ENCODE results near the gene YBX3. TPM values are rescaled to one million over a fixed set of nuclear protein-coding genes. Genes with fewer than 3 reads are reported as not detected.

Gene YBX3
- polyA plus RNA-seq, 3 donors from 2014 or later: 1.5 to 8.2 (median 4.7) TPM

Other genes with a start within 250 kb of the YBX3 start
- under 1 TPM; 0.24 to 0.30 (median 0.29) TPM for gene EIF2S3B, start 217.4 kb downstream of the YBX3 start, polyA plus RNA-seq
- gene MAGOHB, start 109.7 kb downstream of the YBX3 start, polyA plus RNA-seq: 10 to 100 TPM; 54.7 to 72.5 (median 58.7) TPM
- gene STYK1, start 49.3 kb downstream of the YBX3 start, polyA plus RNA-seq: 1 to 10 TPM; 1.4 to 2.8 (median 1.8) TPM
- not detected for gene TAS2R7, start 79.3 kb upstream of the YBX3 start, polyA plus RNA-seq
- not detected for gene TAS2R8, start 84.0 kb upstream of the YBX3 start, polyA plus RNA-seq
- gene TAS2R9, start 86.8 kb upstream of the YBX3 start, polyA plus RNA-seq: not detected
- gene TAS2R10, start 103.0 kb upstream of the YBX3 start, polyA plus RNA-seq: not detected
- gene PRR4, start 126.2 kb upstream of the YBX3 start, polyA plus RNA-seq: 1 to 10 TPM; 1.9 to 4.5 (median 3.5) TPM
- 10 to 100 TPM in 2 of 3 donors, 1 to 10 TPM in 1; 2.5 to 10.6 (median 10.3) TPM for gene PRH1, start 160.9 kb upstream of the YBX3 start, polyA plus RNA-seq
- gene TAS2R13, start 186.2 kb upstream of the YBX3 start, polyA plus RNA-seq: not detected
- not detected for gene PRH2, start 205.9 kb upstream of the YBX3 start, polyA plus RNA-seq
- 1 to 10 TPM in 1 of 3 donors, under 1 TPM in 1, not detected in 1; 0.81 to 1.0 TPM for gene TAS2R14, start 215.9 kb upstream of the YBX3 start, polyA plus RNA-seq